ENCODE measurements around the gene FUZ. TPM values are rescaled to one million over a fixed set of nuclear protein-coding genes. Genes with fewer than 3 reads are reported as not detected.
A peak's percentile ranks its signal among the peaks of the same experiment; 100 is the strongest.

FUZ gene
- total RNA-seq, 1 donor from 2014 or later = 13.2 TPM

- no peak for TF ChIP-seq CTCF (IDR thresholded peaks at IDR 0.05; ENCODE audit: insufficient read depth, low read length, poor library complexity, severe bottlenecking)
- H3K4me3 ChIP-seq (ENCODE audit: low read depth, low read length) = no peak overlapping the region
- H3K36me3 ChIP-seq (ENCODE audit: control insufficient read depth, insufficient read depth, low read length) = no peaks in the 10 kb centered on the region
- H3K27me3 ChIP-seq (ENCODE audit: control insufficient read depth, insufficient read depth, low read length) = no peaks in the 10 kb centered on the region
- DNase-seq (ENCODE audit: low read depth) = no peak
Measured at GRCh38 chr19:49811328-49811727, 1.8 kb downstream of the FUZ start.

DNA sequence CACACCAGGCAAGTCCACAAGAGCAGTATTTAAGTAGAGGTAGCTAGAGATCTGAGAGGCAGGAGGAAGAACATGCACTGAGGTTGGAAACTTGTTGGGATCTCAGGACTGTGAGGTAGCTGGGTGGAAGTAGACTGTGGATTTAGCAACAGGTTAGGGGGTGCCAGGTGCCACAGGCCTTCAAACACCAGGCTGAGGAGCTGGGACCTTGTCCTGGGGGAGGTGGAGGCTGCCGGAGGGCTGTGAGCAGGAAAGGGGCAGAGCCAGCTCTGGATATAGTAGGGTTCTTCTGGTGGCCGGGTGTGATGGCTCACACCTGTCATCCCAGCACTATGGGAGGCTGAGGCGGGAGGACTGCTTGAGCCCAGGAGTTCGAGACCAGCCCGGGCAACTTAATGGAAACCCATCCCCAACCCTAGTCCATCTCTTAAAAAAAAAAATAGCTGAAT is 3.1 kb downstream of the FUZ start:
- no peak for DNase-seq (ENCODE audit: low read depth)
- H3K36me3 ChIP-seq (ENCODE audit: control insufficient read depth, insufficient read depth, low read length) = no peaks in the 10 kb centered on the region
- H3K27me3 ChIP-seq (ENCODE audit: control insufficient read depth, insufficient read depth, low read length) = no peaks in the 10 kb centered on the region
- no peak for TF ChIP-seq CTCF (IDR thresholded peaks at IDR 0.05; ENCODE audit: insufficient read depth, low read length, poor library complexity, severe bottlenecking)
- no peak overlapping the region for H3K4me3 ChIP-seq (ENCODE audit: low read depth, low read length)

- peak overlapping the region; percentile 51 for H3K4me3 ChIP-seq (ENCODE audit: low read depth, low read length)
- no peaks in the 10 kb centered on the region for H3K36me3 ChIP-seq (ENCODE audit: control insufficient read depth, insufficient read depth, low read length)
- TF ChIP-seq CTCF (IDR thresholded peaks at IDR 0.05; ENCODE audit: insufficient read depth, low read length, poor library complexity, severe bottlenecking) = peak; percentile 4
- DNase-seq (ENCODE audit: low read depth) = no peak
- H3K27me3 ChIP-seq (ENCODE audit: control insufficient read depth, insufficient read depth, low read length) = no peaks in the 10 kb centered on the region
Measured at GRCh38 chr19:49809160-49809940, 3.7 kb downstream of the FUZ start.

DNA sequence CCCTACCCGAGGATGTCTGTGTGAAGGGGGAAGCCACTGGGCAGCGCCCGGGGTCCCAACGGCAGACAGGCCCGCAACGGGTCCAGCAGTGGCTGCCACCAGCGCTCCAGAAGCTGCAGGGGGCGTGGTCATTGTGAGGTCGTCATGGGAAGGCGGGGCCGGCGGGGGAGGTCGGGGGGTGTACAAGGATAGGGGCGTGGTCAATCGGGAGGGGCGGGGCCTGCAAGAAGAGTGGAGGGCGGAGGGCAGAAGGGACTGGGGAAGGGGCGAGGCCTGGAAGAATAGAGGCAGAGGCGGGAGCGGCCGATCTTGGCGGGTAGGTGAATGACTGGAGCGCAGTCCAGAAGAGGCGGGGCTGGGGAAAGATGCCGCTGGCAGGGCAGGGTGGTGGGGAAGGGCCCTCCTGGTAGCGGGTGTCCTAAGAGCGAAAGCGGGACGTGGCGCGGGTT is 4.4 kb downstream of the FUZ start:
- H3K36me3 ChIP-seq (ENCODE audit: control insufficient read depth, insufficient read depth, low read length) = no peaks in the 10 kb centered on the region
- peak overlapping the region; percentile 51 for H3K4me3 ChIP-seq (ENCODE audit: low read depth, low read length)
- TF ChIP-seq CTCF (IDR thresholded peaks at IDR 0.05; ENCODE audit: insufficient read depth, low read length, poor library complexity, severe bottlenecking) = no peak
- no peaks in the 10 kb centered on the region for H3K27me3 ChIP-seq (ENCODE audit: control insufficient read depth, insufficient read depth, low read length)
- DNase-seq (ENCODE audit: low read depth) = peak; percentile 28

GRCh38 chr19:49807904-49808675 is 5.0 kb downstream of the FUZ start:
- no peak for DNase-seq (ENCODE audit: low read depth)

More at GRCh38 chr19:49807904-49808675, 5.0 kb downstream of the FUZ start:
- no peaks in the 10 kb centered on the region for H3K27me3 ChIP-seq (ENCODE audit: control insufficient read depth, insufficient read depth, low read length)
- no peak overlapping the region for H3K4me3 ChIP-seq (ENCODE audit: low read depth, low read length)
- no peak for TF ChIP-seq CTCF (IDR thresholded peaks at IDR 0.05; ENCODE audit: insufficient read depth, low read length, poor library complexity, severe bottlenecking)
- no peaks in the 10 kb centered on the region for H3K36me3 ChIP-seq (ENCODE audit: control insufficient read depth, insufficient read depth, low read length)
